Ovary (tissue), 3 donors: ENCODE results near the gene LDLRAD4.

Experiments
- CTCF ChIP-seq, 3 donors: fragments of 450-650 bp in 2 of 3; fragments of 200-600 bp in 1 of 3; IDR thresholded peaks; one replicate each; pipeline versions ENCODE4 v1.5.1 to v1.8.0; 2016 to 2022; ENCODE audit warnings: antibody characterized with exemption in 3 of 3, mild to moderate bottlenecking in 1 of 3
- POLR2A ChIP-seq: fragments of 450-650 bp; IDR thresholded peaks from one replicate; pipeline ENCODE4 v1.6.1; 2017; ENCODE audit warnings: antibody characterized with exemption, mild to moderate bottlenecking, moderate library complexity
- donor health status: DM: no; HTN: no; CAD: no.

- TF ChIP-seq POLR2A (no peak), CTCF (IDR thresholded peaks at IDR 0.05) (no peak)
Observed at GRCh38 chr18:13440277-13441248, 222.0 kb downstream of the LDLRAD4 start.
